KBM-7 (cell line): ENCODE data around the gene NUS1.
"Not testable (repeated sequence)": the region's sequence is repeated elsewhere in the genome, so short reads cannot be mapped to it uniquely, and the experiment has no call there.

Experiments
- DNase-seq: peaks from one replicate; pipeline ENCODE4 v3.0.0-alpha.2; 2015
- in situ Hi-C: fragments of 300-500 bp; cut with MboI; formaldehyde crosslinking; loops from 2 replicates; pipeline ENCODE4 v1.14.3; 2020; ENCODE audit warnings: low sequenced_read_pairs, low pct_unique_long_range_greater_than_20kb, mixed read lengths

Gene NUS1

DNA sequence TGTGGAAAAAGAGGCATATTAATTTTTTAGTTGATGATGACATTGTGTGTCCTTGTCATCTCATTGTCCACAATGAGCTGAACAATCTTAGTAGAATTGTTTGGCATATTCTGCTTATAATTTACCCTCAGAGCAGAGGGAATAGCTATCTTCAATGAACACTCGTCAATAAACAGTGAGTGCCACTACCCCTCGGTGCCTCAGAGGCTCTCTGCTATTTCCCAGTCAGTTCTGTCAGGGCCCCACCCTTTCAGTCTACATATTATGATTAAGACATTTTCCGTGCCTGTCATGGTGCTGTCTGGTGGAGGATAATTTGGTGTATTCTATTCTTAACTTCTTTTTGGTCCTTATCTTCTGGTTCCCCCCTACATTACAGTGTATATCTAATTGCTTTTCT, 31.2 kb downstream of the NUS1 start:
- in situ Hi-C loops = no loop called here
- no peak for DNase-seq

DNA sequence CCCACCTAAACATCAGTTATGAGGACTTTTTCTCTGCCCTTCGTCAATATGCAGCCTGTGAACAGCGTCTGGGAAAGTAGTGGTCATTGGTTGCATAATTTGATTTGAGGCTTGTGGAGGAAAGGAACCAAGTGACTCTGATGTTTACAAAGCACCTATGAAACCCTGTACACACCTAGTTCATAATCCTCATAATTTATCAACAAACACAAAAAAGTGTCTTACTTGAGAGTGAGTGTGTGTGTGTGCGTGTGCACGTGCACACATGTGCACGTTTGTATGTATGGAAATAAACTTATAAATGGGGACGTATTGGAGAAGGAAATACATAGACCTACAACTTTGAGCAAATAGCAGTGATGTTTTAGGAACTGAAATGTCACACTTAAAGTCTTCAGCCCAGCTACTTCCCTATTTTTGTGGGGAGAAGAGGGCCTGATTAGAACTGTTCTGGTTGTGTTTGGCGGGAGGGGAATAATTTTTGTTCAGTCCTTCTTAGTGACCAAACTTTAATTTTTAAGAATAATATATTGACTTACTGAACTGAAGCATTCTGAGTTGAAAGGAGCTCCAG, 31.8 kb downstream of the NUS1 start:
- in situ Hi-C loops = not testable (repeated sequence)
- DNase-seq = peak; percentile 19

DNA sequence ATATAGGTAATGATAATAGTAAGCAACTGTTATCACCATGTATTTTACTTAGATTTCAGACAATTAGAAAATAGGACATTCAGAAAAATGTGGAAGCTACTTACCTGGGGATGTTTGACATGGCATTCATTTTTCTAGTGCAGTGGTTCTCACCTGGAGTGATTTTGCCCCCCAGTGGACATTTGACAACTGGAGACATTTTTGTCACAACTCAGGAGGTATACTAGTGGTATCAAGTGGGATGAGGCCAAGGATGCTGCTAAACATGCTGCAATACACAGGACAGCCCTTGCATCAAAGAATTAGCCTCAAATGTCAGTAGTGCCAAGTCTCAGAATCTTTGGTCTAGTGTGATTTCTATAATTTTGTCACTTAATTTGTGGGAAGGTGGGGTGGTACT, 36.1 kb downstream of the NUS1 start:
- in situ Hi-C loops = no loop called here
- DNase-seq = no peak

- in situ Hi-C loops = no loop called here
- DNase-seq = no peak
Observed at GRCh38 chr6:117718895-117719294, 43.6 kb downstream of the NUS1 start.

DNA sequence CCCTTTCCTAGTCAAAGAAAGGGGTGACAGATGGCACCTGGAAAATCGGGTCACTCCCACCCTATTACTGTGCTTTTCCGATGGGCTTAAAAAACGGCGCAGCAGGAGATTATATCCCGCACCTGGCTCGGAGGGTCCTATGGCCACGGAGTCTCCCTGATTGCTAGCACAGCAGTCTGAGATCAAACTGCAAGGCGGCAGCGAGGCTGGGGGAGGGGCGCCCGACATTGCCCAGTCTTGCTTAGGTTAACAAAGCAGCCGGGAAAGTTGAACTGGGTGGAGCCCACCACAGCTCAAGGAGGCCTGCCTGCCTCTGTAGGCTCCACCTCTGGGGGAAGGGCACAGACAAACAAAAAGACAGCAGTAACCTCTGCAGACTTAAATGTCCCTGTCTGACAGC, 46.3 kb downstream of the NUS1 start:
- DNase-seq, in situ Hi-C loops: not testable (repeated sequence)

DNA sequence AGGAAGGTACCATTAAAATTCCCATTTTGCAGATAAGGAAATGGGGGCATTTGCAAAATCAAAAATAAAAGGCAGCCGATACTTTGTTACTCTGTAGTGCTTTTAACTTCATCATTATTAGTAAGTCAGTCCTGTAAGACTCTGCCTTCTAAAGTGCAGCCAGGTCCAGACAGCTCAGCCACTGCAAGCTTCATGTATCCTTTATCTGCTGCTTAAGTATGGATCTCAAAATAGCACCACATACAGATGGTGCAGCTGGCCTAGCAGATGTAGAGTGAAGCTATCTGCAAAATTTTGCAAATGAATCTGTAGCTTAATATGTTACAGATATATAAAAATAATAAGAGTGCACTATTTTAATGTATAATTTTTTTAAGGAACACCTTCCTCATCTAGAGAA, 53.4 kb downstream of the NUS1 start:
- in situ Hi-C loops = no loop called here
- DNase-seq = no peak

- in situ Hi-C loops = no loop called here
- DNase-seq = no peak
Observed at GRCh38 chr6:117729613-117730012, 54.3 kb downstream of the NUS1 start.

DNA sequence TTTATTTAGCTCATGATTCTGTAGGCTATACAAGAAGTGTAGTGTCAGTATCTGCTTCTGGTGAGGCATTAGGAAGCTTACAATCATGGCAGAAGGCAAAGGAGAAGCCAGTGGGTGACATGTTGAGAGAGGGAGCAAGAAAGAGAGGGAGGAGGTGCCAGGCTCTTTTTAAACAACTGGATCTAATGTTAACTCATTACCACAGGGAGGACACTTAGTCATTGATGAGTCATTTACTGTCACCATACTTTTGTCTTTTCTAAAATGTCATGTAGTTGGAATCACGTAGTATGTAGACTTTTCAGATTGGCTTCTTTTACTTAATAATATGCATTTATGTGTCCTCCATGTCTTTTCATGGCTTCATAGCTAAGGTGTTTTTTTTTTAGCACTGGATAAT, 58.1 kb downstream of the NUS1 start:
- in situ Hi-C loops = no loop called here
- DNase-seq = no peak

DNA sequence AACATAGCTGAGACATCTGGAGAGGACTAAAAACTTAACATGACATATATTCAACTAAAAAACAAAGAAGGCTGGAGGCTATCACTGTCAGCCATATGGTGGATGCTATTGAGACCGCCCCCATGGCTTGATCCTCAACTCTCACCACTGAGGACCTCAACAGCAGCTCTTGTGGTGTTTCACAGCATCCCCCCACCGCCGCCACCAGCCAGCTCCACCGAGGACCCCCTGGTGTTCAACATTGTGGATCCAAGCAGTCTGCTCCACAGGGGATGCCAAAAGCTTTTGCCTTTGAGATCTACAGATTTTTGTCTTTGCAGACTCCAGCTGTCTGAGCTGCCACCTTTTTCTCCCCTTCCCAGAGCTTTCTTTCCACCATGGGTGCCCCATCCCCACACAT, 64.6 kb downstream of the NUS1 start:
- no peak for DNase-seq
- in situ Hi-C loops = no loop called here

GRCh38 chr6:117740605-117741004, 65.3 kb downstream of the NUS1 start:
- in situ Hi-C loops = no loop called here
- no peak for DNase-seq

DNA sequence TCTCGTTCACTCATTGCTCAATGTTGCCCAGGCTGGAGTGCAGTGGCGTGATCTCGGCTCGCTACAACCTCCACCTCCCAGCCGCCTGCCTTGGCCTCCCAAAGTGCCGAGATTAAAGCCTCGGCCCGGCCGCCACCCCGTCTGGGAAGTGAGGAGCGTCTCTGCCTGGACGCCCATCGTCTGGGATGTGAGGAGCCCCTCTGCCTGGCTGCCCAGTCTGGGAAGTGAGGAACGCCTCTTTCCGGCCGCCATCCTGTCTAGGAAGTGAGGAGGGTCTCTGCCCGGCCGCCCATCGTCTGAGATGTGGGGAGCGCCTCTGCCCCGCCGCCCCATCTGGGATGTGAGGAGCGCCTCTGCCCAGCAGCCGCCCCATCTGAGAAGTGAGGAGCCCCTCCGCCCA, 75.4 kb downstream of the NUS1 start:
- DNase-seq, in situ Hi-C loops: not testable (repeated sequence)
